SU-DHL-6 (cell line): ENCODE measurements around the gene SAA2.

Experiments
- CTCF ChIP-seq: fragments of 200-600 bp; sonication (generic); IDR thresholded peaks from one replicate; pipeline ENCODE4 v1.5.1; 2017; ENCODE audit warnings: antibody characterized with exemption, mild to moderate bottlenecking, low read length, moderate library complexity; ENCODE audit not compliant: insufficient read depth, poor library complexity, severe bottlenecking
- EZH2phosphoT487 ChIP-seq: fragments of 200-600 bp; sonication (generic), shearing (Covaris generic); conservative IDR thresholded peaks from 2 replicates; pipeline ENCODE4 v1.6.1; 2018; ENCODE audit warnings: mild to moderate bottlenecking, antibody characterized with exemption, low read length, moderate library complexity, mixed read lengths

- TF ChIP-seq CTCF (no peak), EZH2phosphoT487 (no peak)
Observed at GRCh38 chr11:18204771-18205170, 43.7 kb downstream of the SAA2 start.
